Spleen (tissue), 11 donors: Measurements from ENCODE around the gene PAOX. TPM values are rescaled to one million over a fixed set of nuclear protein-coding genes. Genes with fewer than 3 reads are reported as not detected.
A peak's percentile ranks its signal among the peaks of the same experiment; 100 is the strongest.

ENCODE experiments used
- DNase-seq: peaks from one replicate; pipeline ENCODE4 v3.0.0-alpha.2; 2020
- H3K27ac ChIP-seq, 8 donors: fragments of 200-600 bp; sonication (generic) in 7 of 8; 1 replicate in 4 of 8; 2 replicates in 4 of 8; pipeline versions ENCODE4 v1.5.0 to v1.8.0; 2016 to 2021; ENCODE audit warnings: inconsistent platforms in 4 of 8, mild to moderate bottlenecking in 4 of 8, moderate library complexity in 1 of 8
- H3K27me3 ChIP-seq, 7 donors: fragments of 200-600 bp; sonication (generic) in 6 of 7; replicated peaks in 1 of 7; 1 replicate in 4 of 7; 2 replicates in 3 of 7; pipeline versions ENCODE4 v1.5.0 to v1.8.0; 2016 to 2021; ENCODE audit warnings: inconsistent platforms in 3 of 7, mild to moderate bottlenecking in 1 of 7
- H3K36me3 ChIP-seq, 6 donors: fragments of 200-600 bp; sonication (generic) in 5 of 6; 1 replicate in 4 of 6; 2 replicates in 2 of 6; pipeline versions ENCODE4 v1.5.0 to v1.8.0; 2016 to 2021; ENCODE audit warnings: inconsistent platforms in 2 of 6
- H3K4me1 ChIP-seq, 6 donors: fragments of 200-600 bp; sonication (generic) in 5 of 6; 1 replicate in 3 of 6; 2 replicates in 3 of 6; pipeline versions ENCODE4 v1.5.0 to v1.8.0; 2016 to 2021; ENCODE audit warnings: inconsistent platforms in 3 of 6
- H3K4me3 ChIP-seq, 8 donors: fragments of 200-600 bp; sonication (generic) in 7 of 8; 1 replicate in 4 of 8; 2 replicates in 4 of 8; pipeline versions ENCODE4 v1.5.0 to v1.8.0; 2016 to 2021; ENCODE audit warnings: inconsistent platforms in 4 of 8, mild to moderate bottlenecking in 4 of 8, moderate library complexity in 2 of 8
- H3K9me3 ChIP-seq, 8 donors: fragments of 200-600 bp; sonication (generic) in 7 of 8; 1 replicate in 4 of 8; 2 replicates in 4 of 8; pipeline versions ENCODE4 v1.5.0 to v1.8.0; 2016 to 2021; ENCODE audit warnings: inconsistent platforms in 4 of 8
- CTCF ChIP-seq, 11 experiments: fragments of 200-600 bp in 7 of 11; fragments of 450-650 bp in 4 of 11; sonication (generic) in 4 of 11; IDR thresholded peaks in 8 of 11; conservative IDR thresholded peaks in 3 of 11; 1 replicate in 7 of 11; 2 replicates in 4 of 11; pipeline versions ENCODE4 v1.4.0 to v1.8.0; 2016 to 2021; ENCODE audit warnings: antibody characterized with exemption in 11 of 11, inconsistent platforms in 4 of 11, mild to moderate bottlenecking in 1 of 11
- POLR2A ChIP-seq, 3 donors: fragments of 450-650 bp; IDR thresholded peaks; one replicate each; pipeline ENCODE4 v1.5.1; 2017; ENCODE audit warnings: antibody characterized with exemption in 3 of 3, mild to moderate bottlenecking in 1 of 3
- POLR2AphosphoS5 ChIP-seq, 3 donors: sonication (generic); formaldehyde crosslinking; IDR thresholded peaks; one replicate each; pipeline ENCODE4 v1.5.1; 2017; ENCODE audit warnings: antibody characterized with exemption in 3 of 3
- WGBS, 5 donors: extraction: QIAGEN DNeasy Blood & Tissue Kit in 3 of 5; methylation state at CpG; one replicate each; pipeline versions ENCODE4 v1.1.5 to v1.1.7; 2013 to 2018; 5-methylcytosine and 5-hydroxymethylcytosine counted together
- intact Hi-C: fragments of 100-400 bp; cut with DNase I; formaldehyde crosslinking; loops from one replicate; pipeline ENCODE4 v1.15.0; 2023; ENCODE audit warnings: low total_unique reads
- polyA plus RNA-seq, 3 donors: library from polyadenylated mRNA; stranded (reverse); fragments of 200-250 nt; gene quantifications; one replicate each; pipeline ENCODE4 v1.2.1, GENCODE V29; 2013
- total RNA-seq, 7 donors: library from RNA; depleted of rRNA in 3 of 7; stranded (reverse); fragments of >200 nt in 3 of 7; fragmentation: NEBNext Ultra II Directional in 4 of 7; extraction: Animal tissue kit (Norgen Biotek cat#: 25700) in 4 of 7; gene quantifications; one replicate each; pipeline versions ENCODE4 v1.1.0 to v1.2.1, GENCODE V29; 2016 to 2021
- donor health status: healthy with polysubstance abuse.
- donor health status: DM: no; HTN: no; CAD: no; lungs with moderate emphysema.
- donor health status: DM: no; HTN: no; CAD: no.
- donor health status: Bipolar disorder and iron deficiency.
- donor health status: healthy.
- donor health status: DM: no; HTN: no; CAD: no.
- donor health status: DM: yes; HTN: yes; CAD: no.

Gene PAOX
- total and polyA plus RNA-seq, 10 donors, result 15.4 to 34.0 (median 21.5) TPM

- 82 to 94% (median 90%) methylated on average over 12 of the region's 12 CpGs for WGBS, 5 donors
- Histone ChIP-seq H3K4me3 (peak overlapping the region in 1 of 8 donors; percentile 36), H3K27ac (peak overlapping the region; percentile 67 to 87 (median 79)), H3K36me3 (peaks cover 0 to 93% (median 48%) of the 10 kb centered on the region in 6 donors), H3K4me1 (peaks cover 14 to 55% (median 24%) of the 10 kb centered on the region in 6 donors), H3K9me3 (no peaks in the 10 kb centered on the region), H3K27me3 (no peaks in the 10 kb centered on the region)
- TF ChIP-seq POLR2AphosphoS5 (IDR thresholded peaks at IDR 0.05) (no peak), CTCF (IDR thresholded peaks at IDR 0.05 in 8 of 11, conservative IDR thresholded peaks at IDR 0.05 in 3 of 11) (no peak), POLR2A (IDR thresholded peaks at IDR 0.05) (no peak)
- peak; percentile 76 for DNase-seq
- intact Hi-C loops, result no loop called here
These were observed 22.4 kb downstream of the PAOX start for GRCh38 chr10:133401500-133401899.

GRCh38 chr10:133401981-133402725 lies 23.1 kb downstream of the PAOX start:
- Histone ChIP-seq H3K27ac (peak overlapping the region in 6 of 8 donors; percentile 76 to 87 (median 82)), H3K27me3 (no peaks in the 10 kb centered on the region), H3K4me1 (peaks cover 14 to 50% (median 24%) of the 10 kb centered on the region in 6 donors), H3K36me3 (peaks cover 0 to 93% (median 44%) of the 10 kb centered on the region in 6 donors), H3K4me3 (no peak overlapping the region), H3K9me3 (no peaks in the 10 kb centered on the region)
- intact Hi-C loops, result no loop called here
- peak; percentile 75 for DNase-seq
- 94 to 98% (median 96%) methylated on average over 17 to 21 of the region's 21 CpGs for WGBS, 5 donors
- TF ChIP-seq POLR2AphosphoS5 (IDR thresholded peaks at IDR 0.05), result no peak
- TF ChIP-seq CTCF (IDR thresholded peaks at IDR 0.05 in 8 of 11, conservative IDR thresholded peaks at IDR 0.05 in 3 of 11), result no peak

GRCh38 chr10:133403359-133403758 lies 24.3 kb downstream of the PAOX start:
- peaks cover 0 to 93% (median 47%) of the 10 kb centered on the region in 6 donors for H3K36me3 ChIP-seq

GRCh38 chr10:133403784-133404183 lies 24.7 kb downstream of the PAOX start:
- TF ChIP-seq POLR2AphosphoS5 (IDR thresholded peaks at IDR 0.05), result no peak
- no peak for TF ChIP-seq CTCF (IDR thresholded peaks at IDR 0.05 in 8 of 11, conservative IDR thresholded peaks at IDR 0.05 in 3 of 11)
- TF ChIP-seq POLR2A (IDR thresholded peaks at IDR 0.05), result no peak

More at GRCh38 chr10:133403359-133403758, 24.3 kb downstream of the PAOX start:
- H3K4me1 ChIP-seq, result peaks cover 14 to 49% (median 24%) of the 10 kb centered on the region in 6 donors
- 86 to 89% (median 87%) methylated on average over 16 of the region's 16 CpGs for WGBS, 5 donors
- intact Hi-C loops, result no loop called here
- TF ChIP-seq POLR2A (IDR thresholded peaks at IDR 0.05) (no peak), POLR2AphosphoS5 (IDR thresholded peaks at IDR 0.05) (peak in 2 of 3 donors; percentile 17 to 18)
- H3K4me3 ChIP-seq, result no peak overlapping the region
- no peaks in the 10 kb centered on the region for H3K9me3 ChIP-seq
- no peaks in the 10 kb centered on the region for H3K27me3 ChIP-seq
- H3K27ac ChIP-seq, result no peak overlapping the region
- DNase-seq, result no peak

More at GRCh38 chr10:133403784-133404183, 24.7 kb downstream of the PAOX start:
- peaks cover 0 to 3% (median 0%) of the 10 kb centered on the region in 8 donors for H3K9me3 ChIP-seq
- no peaks in the 10 kb centered on the region for H3K27me3 ChIP-seq
- peaks cover 14 to 49% (median 24%) of the 10 kb centered on the region in 6 donors for H3K4me1 ChIP-seq
- no peak for DNase-seq
- no peak overlapping the region for H3K4me3 ChIP-seq
- intact Hi-C loops, result no loop called here
- H3K27ac ChIP-seq, result no peak overlapping the region
- H3K36me3 ChIP-seq, result peaks cover 0 to 93% (median 44%) of the 10 kb centered on the region in 6 donors
- WGBS, 5 donors, result 88 to 95% (median 91%) methylated on average over 5 of the region's 5 CpGs
